H1 (cell line): ENCODE data around the gene VASN. TPM values are rescaled to one million over a fixed set of nuclear protein-coding genes. Genes with fewer than 3 reads are reported as not detected.

ENCODE experiments used
- BCL11A ChIP-seq, 2 experiments: IDR thresholded peaks; one replicate each; pipeline ENCODE4 v1.6.1; 2011; ENCODE audit warnings: low read depth in 2 of 2, low read length in 2 of 2, mild to moderate bottlenecking in 2 of 2
- BRCA1 ChIP-seq: IDR thresholded peaks from 2 replicates; pipeline ENCODE4 v1.6.1; 2012; ENCODE audit warnings: low read depth, low read length, improper control_type of control experiment
- CEBPB ChIP-seq: IDR thresholded peaks from 2 replicates; pipeline ENCODE4 v1.6.1; 2012; ENCODE audit warnings: low read depth, low read length
- EGR1 ChIP-seq: IDR thresholded peaks from 2 replicates; pipeline ENCODE4 v1.6.1; 2011; ENCODE audit warnings: low read depth, low read length, borderline replicate concordance
- EP300 ChIP-seq, 2 experiments: IDR thresholded peaks; 1 replicate in 1 of 2; 2 replicates in 1 of 2; pipeline ENCODE4 v1.6.1; 2011 to 2012; ENCODE audit warnings: low read depth in 2 of 2, low read length in 2 of 2, mild to moderate bottlenecking in 2 of 2, borderline replicate concordance in 1 of 2, inconsistent platforms in 1 of 2, moderate library complexity in 1 of 2
- GTF2F1 ChIP-seq: IDR thresholded peaks from 2 replicates; pipeline ENCODE4 v1.6.1; 2012; ENCODE audit warnings: low read depth, low read length, improper control_type of control experiment, borderline replicate concordance
- HDAC2 ChIP-seq, 2 experiments: fragments of 300-600 bp in 1 of 2; sonication (generic) in 1 of 2; IDR thresholded peaks; 2 replicates each; pipeline ENCODE4 v1.6.1; 2011 to 2012; ENCODE audit warnings: low read depth in 2 of 2, low read length in 2 of 2, mild to moderate bottlenecking in 2 of 2, moderate library complexity in 2 of 2, borderline replicate concordance in 1 of 2, inconsistent platforms in 1 of 2
- KDM4A ChIP-seq: IDR thresholded peaks from one replicate; pipeline ENCODE4 v1.7.1; 2012; ENCODE audit warnings: low read depth, mild to moderate bottlenecking, moderate library complexity, low read length, inconsistent platforms; ENCODE audit not compliant: severe bottlenecking
- KDM5A ChIP-seq: fragments of 200-600 bp; IDR thresholded peaks from 2 replicates; pipeline ENCODE4 v1.7.1; 2012; ENCODE audit warnings: mild to moderate bottlenecking, low read length, inconsistent platforms, mixed read lengths
- MAFK ChIP-seq: IDR thresholded peaks from 2 replicates; pipeline ENCODE4 v1.6.1; 2012; ENCODE audit warnings: low read depth, mild to moderate bottlenecking, improper control_type of control experiment, low read length
- POLR2AphosphoS5 ChIP-seq: IDR thresholded peaks from 2 replicates; pipeline ENCODE4 v1.6.1; 2011; ENCODE audit warnings: low read depth, low read length
- POU5F1 ChIP-seq: IDR thresholded peaks from 2 replicates; pipeline ENCODE4 v1.6.1; 2011; ENCODE audit warnings: low read depth, mild to moderate bottlenecking, low read length, moderate library complexity
- SIN3A ChIP-seq, 2 experiments: IDR thresholded peaks in 1 of 2; conservative IDR thresholded peaks in 1 of 2; 2 replicates each; pipeline ENCODE4 v1.6.1; 2011 to 2012; ENCODE audit warnings: low read length in 2 of 2, improper control_type of control experiment in 1 of 2, low read depth in 1 of 2, mild to moderate bottlenecking in 1 of 2
- SIRT6 ChIP-seq: IDR thresholded peaks from one replicate; pipeline ENCODE4 v1.7.1; 2012; ENCODE audit warnings: low read length, inconsistent platforms
- SIX5 ChIP-seq: IDR thresholded peaks from 2 replicates; pipeline ENCODE4 v1.6.1; 2011; ENCODE audit warnings: mild to moderate bottlenecking, low read depth, low read length
- SP2 ChIP-seq: IDR thresholded peaks from 2 replicates; pipeline ENCODE4 v1.6.1; 2012; ENCODE audit warnings: mild to moderate bottlenecking, low read length, inconsistent platforms
- TAF1 ChIP-seq: IDR thresholded peaks from 2 replicates; pipeline ENCODE4 v1.6.1; 2011; ENCODE audit warnings: mild to moderate bottlenecking, low read depth, low read length
- TAF7 ChIP-seq: optimal IDR thresholded peaks from 2 replicates; pipeline ENCODE3; 2011; ENCODE audit warnings: low read depth, mild to moderate bottlenecking, inconsistent platforms, low read length, moderate library complexity, borderline replicate concordance
- YY1 ChIP-seq: IDR thresholded peaks from 2 replicates; pipeline ENCODE4 v1.6.1; 2011; ENCODE audit warnings: low read depth, mild to moderate bottlenecking, low read length
- ZNF274 ChIP-seq: IDR thresholded peaks from 2 replicates; pipeline ENCODE4 v1.7.0; 2012; ENCODE audit warnings: low read length, borderline replicate concordance; ENCODE audit errors: extremely low read depth
- polyA plus RNA-seq, 7 experiments: library from polyadenylated mRNA; depleted of rRNA in 3 of 7; stranded (reverse) in 5 of 7; unstranded in 2 of 7; fragments of >200 nt in 5 of 7; fragments of 200-250 nt in 2 of 7; gene quantifications; 1 replicate in 5 of 7; 2 replicates in 1 of 7; 4 replicates in 1 of 7; pipeline versions ENCODE4 v1.2.1 to v1.2.3, GENCODE V29; 2011 to 2013; ENCODE audit warnings: missing spikeins in 2 of 7, mixed read lengths in 2 of 7
- total RNA-seq: library from RNA; stranded (reverse); fragmentation: NEBNext Ultra II Directional; extraction: Animal tissue kit (Norgen Biotek cat#: 25700); gene quantifications from 2 replicates; pipeline ENCODE4 v1.2.1, GENCODE V29; 2021
- TF ChIP-seq, protein P1 (sequence below): IDR thresholded peaks from 2 replicates; pipeline ENCODE4 v1.6.1; 2011; ENCODE audit warnings: low read depth, mild to moderate bottlenecking, low read length; ENCODE audit not compliant: insufficient read depth
- TF ChIP-seq, protein P2 (sequence below): IDR thresholded peaks from 2 replicates; pipeline ENCODE4 v1.6.1; 2012; ENCODE audit warnings: inconsistent platforms

The VASN gene
- total and polyA plus RNA-seq, 2 of the 8 experiments (the other 6 are each of a cell fraction or from before 2014, with no cell fraction given): 9.6 to 11.3 TPM

DNA sequence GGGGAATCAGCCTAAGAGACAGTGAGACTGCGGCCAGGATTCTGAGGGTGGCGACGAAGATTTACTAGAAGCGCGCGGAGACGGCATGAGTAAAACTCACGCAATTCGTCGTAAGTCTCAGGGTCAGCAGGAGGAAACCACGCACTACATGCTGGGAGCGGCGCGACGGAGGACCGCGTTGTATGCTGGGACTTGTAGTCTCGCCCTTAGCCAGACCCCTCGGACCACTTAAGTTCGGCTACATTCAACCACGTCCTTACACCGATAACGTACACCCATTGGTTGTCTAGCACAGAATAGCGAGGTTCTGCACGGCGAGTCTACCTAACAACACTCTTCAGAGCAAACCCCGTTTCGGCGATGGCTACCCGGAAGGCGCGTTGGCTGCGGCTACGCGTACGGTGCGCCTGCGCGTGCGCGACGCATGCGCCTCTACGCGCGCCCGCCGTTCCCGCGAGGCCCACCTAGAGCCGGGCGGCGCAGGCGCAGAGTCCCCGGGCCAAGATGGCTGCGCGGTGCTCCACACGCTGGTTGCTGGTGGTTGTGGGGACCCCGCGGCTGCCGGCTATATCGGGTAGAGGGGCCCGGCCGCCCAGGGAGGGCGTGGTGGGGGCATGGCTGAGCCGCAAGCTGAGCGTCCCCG, 53.9 kb downstream of the VASN start, which contains the start of gene DNAJA3 (continued):
- peak; percentile 64 for TF ChIP-seq TAF7
- TF ChIP-seq MAFK: no peak
- TF ChIP-seq EP300 (IDR thresholded peaks at IDR 0.05; ENCODE audit: borderline replicate concordance in 1 of 2, low read depth in 2 of 2, low read length in 2 of 2): no peak
- TF ChIP-seq SIX5: peak; percentile 76
- TF ChIP-seq EGR1: no peak
- TF ChIP-seq, protein P1, sequence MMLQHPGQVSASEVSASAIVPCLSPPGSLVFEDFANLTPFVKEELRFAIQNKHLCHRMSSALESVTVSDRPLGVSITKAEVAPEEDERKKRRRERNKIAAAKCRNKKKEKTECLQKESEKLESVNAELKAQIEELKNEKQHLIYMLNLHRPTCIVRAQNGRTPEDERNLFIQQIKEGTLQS: no peak; the same call in 1 of the 2 replicates
- no peak for TF ChIP-seq GTF2F1
- TF ChIP-seq POU5F1: no peak
- peak; percentile 94 for TF ChIP-seq YY1
- TF ChIP-seq KDM4A: peak; percentile 97
- TF ChIP-seq SP2: no peak
- peak; percentile 95 for TF ChIP-seq TAF1
- no peak for TF ChIP-seq ZNF274
- TF ChIP-seq SIRT6: no peak
- TF ChIP-seq, protein P2, sequence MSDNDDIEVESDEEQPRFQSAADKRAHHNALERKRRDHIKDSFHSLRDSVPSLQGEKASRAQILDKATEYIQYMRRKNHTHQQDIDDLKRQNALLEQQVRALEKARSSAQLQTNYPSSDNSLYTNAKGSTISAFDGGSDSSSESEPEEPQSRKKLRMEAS: peak; percentile 72
- TF ChIP-seq SIN3A (conservative IDR thresholded peaks at IDR 0.05 in 1 of 2, IDR thresholded peaks at IDR 0.05 in 1 of 2; ENCODE audit: low read depth in 1 of 2, low read length in 2 of 2): peak in 1 of 2 experiments; percentile 89; a peak in 2 of 4 replicates
- TF ChIP-seq HDAC2 (IDR thresholded peaks at IDR 0.05; ENCODE audit: borderline replicate concordance in 1 of 2, low read depth in 2 of 2, low read length in 2 of 2): 0 out of 4 replicates have a peak, but pooled peaks of 1 of the 2 experiments have one; percentile 84
- TF ChIP-seq KDM5A: peak; percentile 91
- peak; percentile 84 for TF ChIP-seq BRCA1
- no peak for TF ChIP-seq BCL11A (IDR thresholded peaks at IDR 0.05; ENCODE audit: low read depth in 2 of 2, low read length in 2 of 2)
- peak; percentile 98 for TF ChIP-seq POLR2AphosphoS5
- TF ChIP-seq CEBPB: 0 out of 2 replicates have a peak, but pooled peaks have one; percentile 28
